ENCODE measurements around the gene ARHGAP31. TPM values are rescaled to one million over a fixed set of nuclear protein-coding genes. Genes with fewer than 3 reads are reported as not detected.

The ARHGAP31 gene
- total and polyA plus RNA-seq, 2 donors from 2014 or later = 3.2 to 28.7 TPM

- intact Hi-C loops (cut with DNase I) = no loop called here
- Histone ChIP-seq H3K4me1 (ENCODE audit: control insufficient read depth in 2 of 3, insufficient read depth in 2 of 3, low read depth in 1 of 3, low read length in 3 of 3) (no peaks in the 10 kb centered on the region), H3K36me3 (ENCODE audit: control insufficient read depth in 2 of 3, insufficient read depth in 3 of 3, low read length in 3 of 3) (peaks cover 39 to 53% (median 41%) of the 10 kb centered on the region in 3 donors), H3K27ac (ENCODE audit: low read depth in 2 of 2, low read length in 2 of 2) (no peak overlapping the region), H3K27me3 (ENCODE audit: control insufficient read depth, insufficient read depth, low read length) (no peaks in the 10 kb centered on the region), H3K4me3 (ENCODE audit: low read length in 3 of 3) (no peak overlapping the region), H3K9me3 (ENCODE audit: control insufficient read depth in 2 of 3, insufficient read depth in 1 of 3, low read length in 3 of 3) (peaks cover 1 to 4% (median 2%) of the 10 kb centered on the region in 3 donors), H3K9ac (ENCODE audit: low read length in 3 of 3) (no peak overlapping the region)
- no peak for DNase-seq
- no peak for TF ChIP-seq CTCF (IDR thresholded peaks at IDR 0.05; ENCODE audit: borderline replicate concordance, extremely low read depth, insufficient read depth)
- FAIRE-seq = no peak
These were observed 139.6 kb downstream of the ARHGAP31 start for GRCh38 chr3:119433613-119434325.

- FAIRE-seq = no peak
- no peak overlapping the region for H3K27ac ChIP-seq (ENCODE audit: low read depth in 2 of 2, low read length in 2 of 2)
These were observed 140.5 kb downstream of the ARHGAP31 start for GRCh38 chr3:119434703-119435102.

DNA sequence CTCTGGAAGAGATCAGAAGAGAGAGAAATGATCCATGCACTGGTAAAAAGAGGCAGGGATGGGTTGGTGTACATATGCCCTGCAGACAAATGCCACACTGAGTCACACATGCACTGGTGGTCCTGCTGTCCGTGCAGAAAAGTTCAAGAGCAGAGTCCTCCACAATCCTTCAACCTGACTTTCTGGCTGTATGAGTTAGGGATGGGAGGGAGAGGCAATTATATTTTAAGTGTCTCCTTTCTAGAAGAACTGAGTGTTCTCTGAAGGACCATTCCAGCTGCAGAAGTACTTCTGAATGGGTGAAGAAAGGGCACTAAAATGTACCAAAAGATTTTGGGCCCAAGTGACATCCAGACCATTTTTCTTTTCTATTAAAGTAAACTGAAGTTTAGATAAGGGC, 142.8 kb downstream of the ARHGAP31 start:
- no peak overlapping the region for H3K9ac ChIP-seq (ENCODE audit: low read length in 3 of 3)
- TF ChIP-seq CTCF (IDR thresholded peaks at IDR 0.05; ENCODE audit: borderline replicate concordance, extremely low read depth, insufficient read depth) = no peak
- peaks cover 25 to 44% (median 26%) of the 10 kb centered on the region in 3 donors for H3K36me3 ChIP-seq (ENCODE audit: control insufficient read depth in 2 of 3, insufficient read depth in 3 of 3, low read length in 3 of 3)
- H3K27me3 ChIP-seq (ENCODE audit: control insufficient read depth, insufficient read depth, low read length) = no peaks in the 10 kb centered on the region
- H3K4me1 ChIP-seq (ENCODE audit: control insufficient read depth in 2 of 3, insufficient read depth in 2 of 3, low read depth in 1 of 3, low read length in 3 of 3) = no peaks in the 10 kb centered on the region
- DNase-seq (no peak), FAIRE-seq (no peak)
- intact Hi-C loops (cut with DNase I) = no loop called here
- no peak overlapping the region for H3K4me3 ChIP-seq (ENCODE audit: low read length in 3 of 3)
- no peak overlapping the region for H3K27ac ChIP-seq (ENCODE audit: low read depth in 2 of 2, low read length in 2 of 2)
- no peaks in the 10 kb centered on the region for H3K9me3 ChIP-seq (ENCODE audit: control insufficient read depth in 2 of 3, insufficient read depth in 1 of 3, low read length in 3 of 3)

More at GRCh38 chr3:119434703-119435102, 140.5 kb downstream of the ARHGAP31 start:
- Histone ChIP-seq H3K36me3 (ENCODE audit: control insufficient read depth in 2 of 3, insufficient read depth in 3 of 3, low read length in 3 of 3) (peaks cover 37 to 53% (median 41%) of the 10 kb centered on the region in 3 donors), H3K27me3 (ENCODE audit: control insufficient read depth, insufficient read depth, low read length) (no peaks in the 10 kb centered on the region), H3K4me3 (ENCODE audit: low read length in 3 of 3) (no peak overlapping the region), H3K9me3 (ENCODE audit: control insufficient read depth in 2 of 3, insufficient read depth in 1 of 3, low read length in 3 of 3) (peaks cover 0 to 2% (median 2%) of the 10 kb centered on the region in 3 donors), H3K9ac (ENCODE audit: low read length in 3 of 3) (no peak overlapping the region), H3K4me1 (ENCODE audit: control insufficient read depth in 2 of 3, insufficient read depth in 2 of 3, low read depth in 1 of 3, low read length in 3 of 3) (no peaks in the 10 kb centered on the region)
- DNase-seq = no peak
- TF ChIP-seq CTCF (IDR thresholded peaks at IDR 0.05; ENCODE audit: borderline replicate concordance, extremely low read depth, insufficient read depth) = no peak
- intact Hi-C loops (cut with DNase I) = no loop called here

All from kidney (tissue), 14 donors.